HCT116 (cell line): ENCODE results near the gene TRPM1. TPM values are rescaled to one million over a fixed set of nuclear protein-coding genes. Genes with fewer than 3 reads are reported as not detected.

Experiments
- ATAC-seq: fragments of 200-7000 bp; cut with Tn5 transposase; 2 replicates; pipeline ENCODE4 v1.9.1; 2020; ENCODE audit warnings: mild to moderate bottlenecking, moderate library complexity
- BruUV-seq: library from RNA; stranded (reverse); fragments of 400-500 nt; replicated peaks from 2 replicates; lab custom pipeline; 2021; lab: Mats Ljungman, UMichigan
- CTCF ChIA-PET: fragments of 300-600 bp; sonication (Branson Sonifier 250); formaldehyde crosslinking; loops from one replicate; lab custom pipeline; 2021; ENCODE audit warnings: antibody characterized with exemption; lab: Charles Lee
- POLR2A ChIA-PET: fragments of 300-600, 350-600 bp; sonication (Branson Sonifier 250); formaldehyde crosslinking; loops from one replicate; lab custom pipeline; 2021; ENCODE audit warnings: antibody characterized with exemption; lab: Charles Lee
- RAD21 ChIA-PET, 2 experiments: fragments of 300-600 bp; sonication (Branson Sonifier 250); formaldehyde crosslinking; loops; one replicate each; lab custom pipeline; 2023; ENCODE audit warnings: low total read pairs in 2 of 2; ENCODE audit not compliant: uncharacterized antibody in 2 of 2, unreplicated experiment in 2 of 2, low non-redundant PET in 1 of 2; lab: Charles Lee
- DNase-seq: peaks from one replicate; pipeline ENCODE4 v3.0.0-alpha.2; 2010; ENCODE audit warnings: low read depth, low spot score
- H2AFZ ChIP-seq: fragments of 200-600 bp; shearing (Covaris generic), sonication (generic); 2 replicates; pipeline ENCODE4 v1.6.1; 2017; ENCODE audit warnings: low read depth, mixed run types, mixed read lengths, antibody characterized with exemption, low read length; ENCODE audit not compliant: poor library complexity, severe bottlenecking
- H3K27ac ChIP-seq: 2 replicates; pipeline ENCODE4 v1.5.1; 2012; ENCODE audit warnings: low read depth, low read length
- H3K27me3 ChIP-seq: fragments of 200-600 bp; sonication (generic); 2 replicates; pipeline ENCODE4 v1.6.1; 2016; ENCODE audit warnings: mixed run types, low read length, mixed read lengths; ENCODE audit not compliant: insufficient read depth
- H3K36me3 ChIP-seq, 2 experiments: fragments of 200-500 bp in 1 of 2; fragments of 200-600 bp in 1 of 2; sonication (Bioruptor generic) in 1 of 2; sonication (generic) in 1 of 2; 2 replicates each; pipeline versions ENCODE4 v1.5.1 to v1.6.1; 2014 to 2016; ENCODE audit warnings: low read length in 2 of 2, inconsistent platforms in 1 of 2, mixed read lengths in 1 of 2, mixed run types in 1 of 2; ENCODE audit not compliant: insufficient read depth in 2 of 2, control insufficient read depth in 1 of 2
- H3K4me1 ChIP-seq, 2 experiments: fragments of 200-600 bp in 1 of 2; sonication (generic) in 1 of 2; 2 replicates each; pipeline versions ENCODE4 v1.5.1 to v1.6.1; 2012 to 2017; ENCODE audit warnings: low read length in 2 of 2, inconsistent platforms in 1 of 2, mild to moderate bottlenecking in 1 of 2, mixed read lengths in 1 of 2, mixed run types in 1 of 2, moderate library complexity in 1 of 2; ENCODE audit not compliant: insufficient read depth in 2 of 2, control insufficient read depth in 1 of 2
- H3K4me2 ChIP-seq: fragments of 200-600 bp; sonication (generic); 2 replicates; pipeline ENCODE4 v1.6.1; 2017; ENCODE audit warnings: mixed run types, low read length, mixed read lengths
- H3K4me3 ChIP-seq, 2 experiments: fragments of 200-600 bp in 1 of 2; sonication (generic) in 1 of 2; replicated peaks in 1 of 2; 2 replicates each; pipeline ENCODE4 v1.5.1; 2011 to 2016; ENCODE audit warnings: low read length in 2 of 2, control low read depth in 1 of 2, low read depth in 1 of 2, mild to moderate bottlenecking in 1 of 2, mixed read lengths in 1 of 2, mixed run types in 1 of 2
- H3K79me2 ChIP-seq: fragments of 200-600 bp; sonication (generic); 2 replicates; pipeline ENCODE4 v1.6.1; 2017; ENCODE audit warnings: mild to moderate bottlenecking, mixed run types, low read length, moderate library complexity, mixed read lengths; ENCODE audit not compliant: insufficient read depth
- H3K9ac ChIP-seq: fragments of 200-600 bp; sonication (generic); 2 replicates; pipeline ENCODE4 v1.6.1; 2016; ENCODE audit warnings: low read length, mixed read lengths
- H3K9me2 ChIP-seq: fragments of 200-600 bp; sonication (generic), shearing (Covaris generic); 2 replicates; pipeline ENCODE4 v1.6.1; 2017; ENCODE audit warnings: mixed run types, mild to moderate bottlenecking, moderate library complexity; ENCODE audit not compliant: insufficient read depth
- H3K9me3 ChIP-seq, 2 experiments: fragments of 200-500 bp in 1 of 2; fragments of 200-600 bp in 1 of 2; sonication (Bioruptor generic) in 1 of 2; sonication (generic) in 1 of 2; 2 replicates each; pipeline ENCODE4 v1.6.1; 2014 to 2017; ENCODE audit warnings: low read length in 2 of 2, mixed read lengths in 2 of 2, inconsistent platforms in 1 of 2, low read depth in 1 of 2, mild to moderate bottlenecking in 1 of 2, mixed run types in 1 of 2, moderate library complexity in 1 of 2; ENCODE audit not compliant: control insufficient read depth in 1 of 2, insufficient read depth in 1 of 2
- H4K20me1 ChIP-seq: fragments of 200-600 bp; sonication (generic), shearing (Covaris generic); 2 replicates; pipeline ENCODE4 v1.6.1; 2017; ENCODE audit warnings: mixed run types, mild to moderate bottlenecking, moderate library complexity; ENCODE audit not compliant: insufficient read depth
- ELF1 ChIP-seq: IDR thresholded peaks from 2 replicates; pipeline ENCODE4 v1.6.1; 2012; ENCODE audit warnings: low read depth, borderline replicate concordance
- EZH2phosphoT487 ChIP-seq: fragments of 200-600 bp; IDR thresholded peaks from 2 replicates; pipeline ENCODE4 v1.6.1; 2018; ENCODE audit warnings: antibody characterized with exemption, borderline replicate concordance
- FOSL1 ChIP-seq: IDR thresholded peaks from 2 replicates; pipeline ENCODE4 v1.6.1; 2012; ENCODE audit warnings: low read depth
- POLR2A ChIP-seq: IDR thresholded peaks from 2 replicates; pipeline ENCODE4 v1.7.0; 2011; ENCODE audit warnings: borderline replicate concordance; ENCODE audit not compliant: insufficient read depth, insufficient read length; ENCODE audit errors: extremely low read depth
- POLR2AphosphoS5 ChIP-seq: IDR thresholded peaks from 2 replicates; pipeline ENCODE4 v1.6.1; 2011; ENCODE audit warnings: mild to moderate bottlenecking, low read depth, low read length, moderate library complexity
- SIN3A ChIP-seq: IDR thresholded peaks from 2 replicates; pipeline ENCODE4 v1.6.1; 2012; ENCODE audit warnings: low read depth
- SP1 ChIP-seq: IDR thresholded peaks from 2 replicates; pipeline ENCODE4 v1.6.1; 2012; ENCODE audit warnings: low read depth
- TCF7L2 ChIP-seq: IDR thresholded peaks from 2 replicates; pipeline ENCODE4 v1.7.0; 2011; ENCODE audit warnings: borderline replicate concordance, inconsistent platforms; ENCODE audit not compliant: insufficient read depth, insufficient read length; ENCODE audit errors: extremely low read depth
- ZBTB33 ChIP-seq: IDR thresholded peaks from 2 replicates; pipeline ENCODE4 v1.6.1; 2011; ENCODE audit warnings: mild to moderate bottlenecking, low read length, moderate library complexity; ENCODE audit not compliant: insufficient replicate concordance; ENCODE audit errors: extremely low read depth
- ZFX ChIP-seq: fragments of 450-650 bp; IDR thresholded peaks from 2 replicates; pipeline ENCODE4 v1.6.1; 2017
- intact Hi-C: fragments of 100-400 bp; cut with micrococcal nuclease; formaldehyde crosslinking; loops from 2 replicates; pipeline ENCODE4 v1.10.0; 2022
- total RNA-seq: library from RNA; stranded (reverse); gene quantifications from one replicate; pipeline ENCODE4 v1.2.1, GENCODE V29; 2021; ENCODE audit not compliant: unreplicated experiment
- TF ChIP-seq, protein P1 (sequence below): IDR thresholded peaks from 2 replicates; pipeline ENCODE4 v1.6.1; 2012

Gene TRPM1
- total RNA-seq, 1 experiment from 2014 or later: not detected

- Histone ChIP-seq H3K79me2 (no peaks in the 10 kb centered on the region), H3K9me3 (no peaks in the 10 kb centered on the region), H4K20me1 (no peaks in the 10 kb centered on the region), H3K36me3 (no peaks in the 10 kb centered on the region), H3K9me2 (no peaks in the 10 kb centered on the region), H3K4me3 (no peak overlapping the region), H3K4me1 (peaks cover 3 to 7% of the 10 kb centered on the region in 2 experiments; a peak in 3 of 4 replicates), H3K27ac (no peak overlapping the region), H3K9ac (no peak overlapping the region), H3K27me3 (no peaks in the 10 kb centered on the region)
- BruUV-seq: no TSS peak
- no peak for ATAC-seq
- ChIA-PET POLR2A (no interaction called here), CTCF (interaction anchor here (1.0 kb wide), 1 partner anchor 398 kb away, joined by 3 read pairs; no protein-coding TSS in a partner anchor), RAD21 (no interaction called here)
- DNase-seq: no peak
- no peak for TF ChIP-seq EZH2phosphoT487
- TF ChIP-seq, protein P1, sequence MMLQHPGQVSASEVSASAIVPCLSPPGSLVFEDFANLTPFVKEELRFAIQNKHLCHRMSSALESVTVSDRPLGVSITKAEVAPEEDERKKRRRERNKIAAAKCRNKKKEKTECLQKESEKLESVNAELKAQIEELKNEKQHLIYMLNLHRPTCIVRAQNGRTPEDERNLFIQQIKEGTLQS: no peak
- TF ChIP-seq FOSL1: no peak
- no peak for TF ChIP-seq SIN3A
- no peak for TF ChIP-seq ZBTB33
- TF ChIP-seq ELF1: no peak
- no peak for TF ChIP-seq POLR2AphosphoS5
- no peak for TF ChIP-seq SP1
- TF ChIP-seq POLR2A: no peak
- no peak for TF ChIP-seq TCF7L2
- no peak for TF ChIP-seq ZFX
- TF ChIP-seq, all 23 proteins: peak for 0
- Histone ChIP-seq H3K4me2 (no peak overlapping the region), H2AFZ (no peak overlapping the region)
- intact Hi-C loops: no loop called here
Measured at GRCh38 chr15:31089368-31090047, 12.0 kb downstream of the TRPM1 start.
